Measurements from ENCODE around the gene GLCE.
"Not testable (repeated sequence)": the region's sequence is repeated elsewhere in the genome, so short reads cannot be mapped to it uniquely, and the experiment has no call there.

Gene GLCE

GRCh38 chr15:69299451-69299886 is 139.0 kb downstream of the GLCE start:
- no peak for DNase-seq (ENCODE audit: low read depth)

- DNase-seq (ENCODE audit: low read depth): no peak
These were observed 139.6 kb downstream of the GLCE start for GRCh38 chr15:69299943-69300588.

GRCh38 chr15:69301101-69301500 is 140.7 kb downstream of the GLCE start:
- not testable (repeated sequence) for DNase-seq (ENCODE audit: low read depth)

- not testable (repeated sequence) for DNase-seq (ENCODE audit: low read depth)
These were observed 141.7 kb downstream of the GLCE start for GRCh38 chr15:69302087-69302486.

GRCh38 chr15:69302929-69303328 is 142.5 kb downstream of the GLCE start:
- no peak for DNase-seq (ENCODE audit: low read depth)

GRCh38 chr15:69303337-69304181 is 143.1 kb downstream of the GLCE start:
- no peak for DNase-seq (ENCODE audit: low read depth)

- no peak for DNase-seq (ENCODE audit: low read depth)
These were observed 143.7 kb downstream of the GLCE start for GRCh38 chr15:69304182-69304545.

- DNase-seq (ENCODE audit: low read depth): no peak
These were observed 144.9 kb downstream of the GLCE start for GRCh38 chr15:69305204-69305931.

- DNase-seq (ENCODE audit: low read depth): no peak
These were observed 145.6 kb downstream of the GLCE start for GRCh38 chr15:69305933-69306568.

- no peak for DNase-seq (ENCODE audit: low read depth)
These were observed 147.5 kb downstream of the GLCE start for GRCh38 chr15:69307939-69308338.

- no peak for DNase-seq (ENCODE audit: low read depth)
These were observed 148.5 kb downstream of the GLCE start for GRCh38 chr15:69308949-69309348.

- DNase-seq (ENCODE audit: low read depth): no peak
These were observed 150.9 kb downstream of the GLCE start for GRCh38 chr15:69311319-69311721.

GRCh38 chr15:69313432-69314000 is 153.1 kb downstream of the GLCE start:
- no peak for DNase-seq (ENCODE audit: low read depth)

- DNase-seq (ENCODE audit: low read depth): no peak
These were observed 153.7 kb downstream of the GLCE start for GRCh38 chr15:69314131-69314530.

GRCh38 chr15:69314736-69315135 is 154.3 kb downstream of the GLCE start:
- no peak for DNase-seq (ENCODE audit: low read depth)

GRCh38 chr15:69315402-69316110 is 155.1 kb downstream of the GLCE start:
- DNase-seq (ENCODE audit: low read depth): no peak

- DNase-seq (ENCODE audit: low read depth): no peak
These were observed 155.9 kb downstream of the GLCE start for GRCh38 chr15:69316291-69316690.

- DNase-seq (ENCODE audit: low read depth): no peak
These were observed 157.0 kb downstream of the GLCE start for GRCh38 chr15:69317392-69317841.

- DNase-seq (ENCODE audit: low read depth): no peak
These were observed 157.6 kb downstream of the GLCE start for GRCh38 chr15:69318033-69318432.

- DNase-seq (ENCODE audit: low read depth): no peak
These were observed 159.2 kb downstream of the GLCE start for GRCh38 chr15:69319384-69320375.
